RKO (cell line): ENCODE results near the gene ZFP28.

Source experiments
- DNase-seq: peaks from one replicate; pipeline ENCODE4 v3.0.0-alpha.2; 2016; ENCODE audit warnings: low spot score

ZFP28 gene

DNA sequence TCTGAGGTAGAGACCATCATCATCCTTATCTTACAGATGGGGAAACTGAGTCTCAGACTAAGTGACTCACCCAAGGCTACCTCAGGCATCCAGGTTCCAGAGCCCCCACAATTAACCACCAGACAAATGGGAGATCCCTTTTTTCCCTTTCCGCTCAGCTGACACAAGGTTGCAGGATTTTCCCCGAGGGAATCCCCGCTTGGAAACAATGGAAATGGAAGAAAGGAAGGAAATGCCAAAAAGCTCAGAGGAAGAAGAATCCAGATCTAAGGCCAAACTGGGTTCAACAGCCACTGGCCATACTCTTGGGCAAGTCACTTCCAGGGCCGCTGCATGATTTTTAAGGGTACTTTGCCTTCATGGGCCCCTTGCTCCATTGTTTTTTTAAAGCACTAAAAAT is 57.9 kb downstream of the ZFP28 start:
- DNase-seq, result no peak

DNA sequence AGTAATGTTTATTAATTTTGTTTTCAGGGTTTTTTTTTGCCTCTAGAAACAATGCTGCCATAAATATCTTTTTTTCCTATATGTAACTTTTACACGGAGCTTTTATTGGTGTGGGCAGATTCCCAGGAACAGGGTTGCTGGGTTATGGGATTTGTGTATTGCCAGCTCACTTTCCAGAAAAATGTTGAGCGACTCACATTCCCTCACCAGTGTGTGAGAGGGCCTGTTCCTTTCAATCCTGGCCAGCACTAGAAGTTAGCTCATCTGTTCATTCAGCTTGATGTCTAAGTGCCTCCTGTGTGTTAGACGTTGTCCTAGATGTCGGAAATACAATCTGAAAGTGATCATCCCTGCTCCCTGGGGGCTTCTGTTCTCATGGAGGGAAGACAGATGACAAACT is 58.9 kb downstream of the ZFP28 start:
- DNase-seq, result peak; percentile 74

DNA sequence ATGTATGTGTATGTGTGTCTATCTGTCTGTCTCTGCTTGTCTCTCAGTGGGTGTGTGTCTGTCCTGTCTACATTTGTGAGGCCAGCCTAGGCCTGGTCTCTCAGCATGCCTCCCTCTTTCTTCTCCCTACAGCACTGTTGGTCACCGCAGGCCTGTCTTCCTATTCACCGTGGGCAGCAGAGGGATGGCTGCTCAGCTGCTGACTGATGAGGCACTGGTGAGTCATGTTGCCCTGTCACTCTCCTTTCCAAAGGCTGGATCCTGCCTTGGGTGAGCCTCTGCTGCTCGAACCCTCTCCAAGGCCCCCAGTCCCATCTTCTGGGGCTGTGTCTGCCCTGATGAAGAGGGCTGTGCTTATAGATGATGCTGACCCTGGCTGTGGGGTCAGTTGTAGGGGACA is 62.6 kb downstream of the ZFP28 start:
- DNase-seq, result peak; percentile 87

- DNase-seq, result no peak
Measured at GRCh38 chr19:56603829-56604228, 65.1 kb downstream of the ZFP28 start.
